NCI-H1694 (cell line): Measurements from ENCODE around the gene GNAL.
"Not testable (repeated sequence)": the region's sequence is repeated elsewhere in the genome, so short reads cannot be mapped to it uniquely, and the experiment has no call there.

Experiments used
- DNase-seq: peaks from one replicate; lab custom pipeline; 2025; lab: John Stamatoyannopoulos, UW

GNAL gene

GRCh38 chr18:11849279-11849678 is 160.2 kb downstream of the GNAL start:
- DNase-seq = no peak

- DNase-seq = peak; percentile 4
These were observed 161.0 kb downstream of the GNAL start for GRCh38 chr18:11849841-11850634.

GRCh38 chr18:11850821-11851145 is 161.7 kb downstream of the GNAL start:
- no peak for DNase-seq

DNA sequence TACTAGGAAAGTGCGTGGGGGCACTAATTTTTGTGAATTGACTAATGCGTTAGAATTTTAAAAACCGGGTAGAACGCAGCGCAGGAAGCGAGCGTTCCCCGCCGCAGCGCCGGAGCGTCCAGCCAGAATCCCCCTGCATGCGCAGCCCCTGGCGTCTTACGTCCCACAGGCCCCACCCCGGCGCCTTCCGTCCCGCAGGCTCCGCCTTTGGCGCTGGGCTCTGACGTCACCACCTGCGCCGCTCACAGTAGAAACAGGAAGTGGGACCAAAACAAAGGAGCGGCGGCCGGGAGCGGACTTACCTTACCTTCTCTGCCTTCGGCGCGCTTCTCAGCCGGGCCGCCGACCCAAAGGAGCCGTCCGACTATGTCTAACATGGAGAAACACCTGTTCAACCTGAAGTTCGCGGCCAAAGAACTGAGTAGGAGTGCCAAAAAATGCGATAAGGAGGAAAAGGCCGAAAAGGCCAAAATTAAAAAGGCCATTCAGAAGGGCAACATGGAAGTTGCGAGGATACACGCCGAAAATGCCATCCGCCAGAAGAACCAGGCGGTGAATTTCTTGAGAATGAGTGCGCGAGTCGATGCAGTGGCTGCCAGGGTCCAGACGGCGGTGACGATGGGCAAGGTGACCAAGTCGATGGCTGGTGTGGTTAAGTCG is 162.2 kb downstream of the GNAL start, which contains the start of gene CHMP1B:
CHMP1B (plus strand) TSS at position 268 of the 660 bp plus-strand sequence; CDS start at position 367, 99 bp downstream.
- DNase-seq = peak; percentile 81

GRCh38 chr18:11851806-11852337 is 162.8 kb downstream of the GNAL start:
- no peak for DNase-seq

- not testable (repeated sequence) for DNase-seq
These were observed 165.5 kb downstream of the GNAL start for GRCh38 chr18:11854554-11854953.

GRCh38 chr18:11857177-11857887 is 168.3 kb downstream of the GNAL start:
- DNase-seq = no peak

- DNase-seq = no peak
These were observed 170.3 kb downstream of the GNAL start for GRCh38 chr18:11859282-11859830.

- DNase-seq = no peak
These were observed 170.9 kb downstream of the GNAL start for GRCh38 chr18:11859903-11860407.

- DNase-seq = no peak
These were observed 171.8 kb downstream of the GNAL start for GRCh38 chr18:11860594-11861450.

GRCh38 chr18:11861583-11862288 is 172.7 kb downstream of the GNAL start:
- DNase-seq = no peak

GRCh38 chr18:11862468-11863137 is 173.5 kb downstream of the GNAL start:
- no peak for DNase-seq

DNA sequence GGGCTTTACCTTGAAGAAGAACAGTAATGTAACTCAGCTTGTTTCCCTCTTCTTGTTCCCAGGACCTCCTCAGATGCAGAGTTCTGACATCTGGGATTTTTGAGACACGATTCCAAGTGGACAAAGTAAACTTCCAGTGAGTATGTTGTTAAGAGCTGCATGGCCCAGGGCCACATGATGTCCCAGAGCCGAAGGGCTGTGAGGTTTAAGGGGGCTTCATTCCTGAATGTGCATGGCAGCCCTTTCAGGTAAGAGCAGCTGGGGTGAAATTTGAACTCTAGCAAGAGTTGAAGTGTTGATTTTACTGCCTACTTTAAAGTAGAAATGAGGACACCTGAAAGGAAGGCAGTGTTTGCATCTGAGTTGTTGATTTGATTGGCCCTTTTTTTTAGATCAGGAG is 175.4 kb downstream of the GNAL start:
- DNase-seq = no peak

GRCh38 chr18:11865071-11865470 is 176.0 kb downstream of the GNAL start:
- DNase-seq = no peak

DNA sequence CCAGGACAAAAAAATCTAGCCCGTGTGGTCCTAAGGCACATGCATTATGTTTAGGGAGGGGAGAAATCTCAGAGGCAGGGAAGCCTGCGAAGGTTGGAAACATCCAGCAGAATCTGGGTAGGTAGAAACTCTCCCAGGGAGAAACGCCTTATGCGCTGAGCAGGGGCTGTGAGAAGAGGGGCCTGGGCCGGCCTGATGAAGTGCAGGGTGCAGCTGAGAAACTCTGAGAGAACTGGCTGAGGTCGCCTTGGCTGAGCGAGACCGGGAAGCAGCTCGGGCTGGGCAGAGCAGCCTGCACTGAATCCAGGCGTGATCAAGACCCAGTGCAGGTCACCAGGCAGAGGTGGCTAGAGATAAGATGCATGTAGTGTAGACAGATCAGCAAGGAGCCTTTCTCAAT is 177.3 kb downstream of the GNAL start:
- DNase-seq = no peak

GRCh38 chr18:11866764-11867163 is 177.7 kb downstream of the GNAL start:
- no peak for DNase-seq

- DNase-seq = no peak
These were observed 179.2 kb downstream of the GNAL start for GRCh38 chr18:11868230-11868629.

- no peak for DNase-seq
These were observed 182.4 kb downstream of the GNAL start for GRCh38 chr18:11871501-11871900.

DNA sequence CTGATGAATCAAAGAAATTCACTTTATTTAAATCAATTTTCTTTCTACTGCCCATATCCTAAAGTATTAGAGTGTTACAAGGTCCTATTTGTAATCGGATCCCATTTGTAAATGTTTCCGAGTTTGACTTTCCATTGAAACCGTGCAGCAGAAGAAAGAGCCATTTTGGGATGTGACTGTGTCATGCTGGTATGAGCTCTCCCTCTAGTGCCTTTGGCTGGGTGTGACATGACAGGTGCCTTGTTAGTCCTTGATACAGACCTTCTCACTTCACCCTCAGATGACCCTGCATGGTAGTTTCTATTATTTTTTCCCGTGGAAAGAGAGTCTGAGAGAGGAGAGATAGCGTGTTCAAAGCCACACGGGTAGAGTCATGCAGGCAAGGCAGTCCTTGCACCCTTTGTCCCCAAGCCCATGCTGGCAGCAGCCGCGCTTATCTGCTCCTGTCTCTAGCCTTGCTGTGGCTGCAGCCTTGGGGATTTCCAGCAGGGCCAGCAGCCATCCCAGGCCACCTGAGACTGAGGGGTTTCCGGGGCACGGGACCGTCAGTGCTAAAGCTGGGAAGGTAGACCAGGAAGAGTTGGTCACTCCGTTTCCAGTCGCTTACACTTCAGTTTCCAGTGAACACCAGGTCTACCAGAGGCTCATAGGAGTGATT is 183.5 kb downstream of the GNAL start:
- peak; percentile 5 for DNase-seq
